Glutamatergic neuron (in vitro differentiated cells): Measurements from ENCODE around the gene GUCY1A2. TPM values are rescaled to one million over a fixed set of nuclear protein-coding genes. Genes with fewer than 3 reads are reported as not detected.

ENCODE experiments used
- DNase-seq: peaks from one replicate; pipeline ENCODE4 v3.0.0; 2022
- H3K27ac Mint-ChIP-seq: one replicate; pipeline ENCODE4 v1.8.0; 2020; ENCODE audit warnings: mild to moderate bottlenecking, mixed read lengths, inconsistent platforms; ENCODE audit not compliant: unreplicated experiment
- H3K27me3 Mint-ChIP-seq: one replicate; pipeline ENCODE4 v1.8.0; 2020; ENCODE audit warnings: mild to moderate bottlenecking, moderate library complexity, mixed read lengths, inconsistent platforms; ENCODE audit not compliant: unreplicated experiment
- H3K36me3 Mint-ChIP-seq: one replicate; pipeline ENCODE4 v1.8.0; 2020; ENCODE audit warnings: mild to moderate bottlenecking, mixed read lengths, inconsistent platforms; ENCODE audit not compliant: unreplicated experiment
- H3K4me1 Mint-ChIP-seq: one replicate; pipeline ENCODE4 v1.8.0; 2020; ENCODE audit warnings: mild to moderate bottlenecking, low read depth, mixed read lengths, inconsistent platforms; ENCODE audit not compliant: unreplicated experiment
- H3K4me3 Mint-ChIP-seq: one replicate; pipeline ENCODE4 v1.8.0; 2020; ENCODE audit warnings: mild to moderate bottlenecking, mixed read lengths, inconsistent platforms; ENCODE audit not compliant: unreplicated experiment
- H3K9me3 Mint-ChIP-seq: one replicate; pipeline ENCODE4 v1.8.0; 2020; ENCODE audit warnings: mild to moderate bottlenecking, moderate library complexity, mixed read lengths, inconsistent platforms; ENCODE audit not compliant: unreplicated experiment
- CTCF ChIP-seq: fragments of 200-600 bp; sonication (generic); IDR thresholded peaks from one replicate; pipeline ENCODE4 v1.5.0; 2021; ENCODE audit not compliant: partially characterized antibody, unreplicated experiment
- total RNA-seq: library from RNA; stranded (reverse); fragmentation: NEBNext Ultra II Directional; extraction: Animal tissue kit (Norgen Biotek cat#: 25700); gene quantifications from one replicate; pipeline ENCODE4 v1.2.1, GENCODE V29; 2021; ENCODE audit not compliant: unreplicated experiment

Gene GUCY1A2
- total RNA-seq, 1 donor from 2014 or later = 20.3 TPM

GRCh38 chr11:106684944-106685343, 333.3 kb downstream of the GUCY1A2 start:
- DNase-seq = no peak
- H3K9me3 Mint-ChIP-seq = no peaks in the 10 kb centered on the region
- no peak for TF ChIP-seq CTCF
- no peak overlapping the region for H3K27ac Mint-ChIP-seq
- H3K27me3 Mint-ChIP-seq = no peaks in the 10 kb centered on the region
- peaks cover 2% of the 10 kb centered on the region for H3K4me1 Mint-ChIP-seq
- no peak overlapping the region for H3K4me3 Mint-ChIP-seq
- H3K36me3 Mint-ChIP-seq = no peaks in the 10 kb centered on the region

- H3K9me3 Mint-ChIP-seq = no peaks in the 10 kb centered on the region
- no peak overlapping the region for H3K27ac Mint-ChIP-seq
- TF ChIP-seq CTCF = no peak
- no peaks in the 10 kb centered on the region for H3K36me3 Mint-ChIP-seq
- peaks cover 8% of the 10 kb centered on the region for H3K4me1 Mint-ChIP-seq
- no peak overlapping the region for H3K4me3 Mint-ChIP-seq
- H3K27me3 Mint-ChIP-seq = no peaks in the 10 kb centered on the region
- DNase-seq = no peak
These were observed 334.8 kb downstream of the GUCY1A2 start for GRCh38 chr11:106683435-106683834.

GRCh38 chr11:106681435-106681834, 336.8 kb downstream of the GUCY1A2 start:
- no peak overlapping the region for H3K27ac Mint-ChIP-seq

GRCh38 chr11:106679581-106679980, 338.7 kb downstream of the GUCY1A2 start:
- H3K27ac Mint-ChIP-seq = peak overlapping the region; percentile 40
- no peak overlapping the region for H3K4me3 Mint-ChIP-seq
- DNase-seq = no peak
- H3K27me3 Mint-ChIP-seq = no peaks in the 10 kb centered on the region
- no peaks in the 10 kb centered on the region for H3K36me3 Mint-ChIP-seq
- peaks cover 8% of the 10 kb centered on the region for H3K4me1 Mint-ChIP-seq
- TF ChIP-seq CTCF = no peak
- H3K9me3 Mint-ChIP-seq = no peaks in the 10 kb centered on the region

More at GRCh38 chr11:106681435-106681834, 336.8 kb downstream of the GUCY1A2 start:
- no peak overlapping the region for H3K4me3 Mint-ChIP-seq
- H3K9me3 Mint-ChIP-seq = no peaks in the 10 kb centered on the region
- DNase-seq = no peak
- TF ChIP-seq CTCF = no peak
- H3K4me1 Mint-ChIP-seq = peaks cover 8% of the 10 kb centered on the region
- H3K27me3 Mint-ChIP-seq = no peaks in the 10 kb centered on the region
- no peaks in the 10 kb centered on the region for H3K36me3 Mint-ChIP-seq

GRCh38 chr11:106679181-106679580, 339.1 kb downstream of the GUCY1A2 start:
- Mint-ChIP-seq H3K4me1 (peaks cover 8% of the 10 kb centered on the region), H3K4me3 (no peak overlapping the region), H3K27ac (no peak overlapping the region), H3K9me3 (no peaks in the 10 kb centered on the region), H3K36me3 (no peaks in the 10 kb centered on the region), H3K27me3 (no peaks in the 10 kb centered on the region)
- no peak for DNase-seq
- TF ChIP-seq CTCF = no peak
